DOHH2 (cell line): Measurements from ENCODE around the gene ST8SIA6.

Source experiments
- H3F3A ChIP-seq: fragments of 200-600 bp; sonication (generic), shearing (Covaris generic); 2 replicates; pipeline ENCODE4 v1.6.0; 2016; ENCODE audit warnings: antibody characterized with exemption, mild to moderate bottlenecking; ENCODE audit not compliant: control insufficient read depth, insufficient read depth
- H3K27ac ChIP-seq: fragments of 200-600 bp; sonication (generic); 2 replicates; pipeline ENCODE4 v1.5.1; 2014; ENCODE audit warnings: low read depth, mild to moderate bottlenecking, low read length, moderate library complexity
- H3K27me3 ChIP-seq: fragments of 200-600 bp; sonication (generic); 2 replicates; pipeline ENCODE4 v1.6.1; 2014; ENCODE audit warnings: mild to moderate bottlenecking, low read length, mixed read lengths; ENCODE audit not compliant: control insufficient read depth
- H3K36me3 ChIP-seq: fragments of 200-600 bp; sonication (generic); 2 replicates; pipeline ENCODE4 v1.6.1; 2014; ENCODE audit warnings: mild to moderate bottlenecking, low read length, moderate library complexity, mixed read lengths; ENCODE audit not compliant: control insufficient read depth
- H3K4me1 ChIP-seq: fragments of 200-600 bp; sonication (generic); 2 replicates; pipeline ENCODE4 v1.6.1; 2014; ENCODE audit warnings: mild to moderate bottlenecking, low read length, mixed read lengths; ENCODE audit not compliant: control insufficient read depth
- H3K4me2 ChIP-seq: fragments of 200-600 bp; sonication (generic); 2 replicates; pipeline ENCODE4 v1.6.0; 2014; ENCODE audit warnings: mild to moderate bottlenecking, low read length, moderate library complexity
- H3K4me3 ChIP-seq: fragments of 200-600 bp; sonication (generic); 2 replicates; pipeline ENCODE4 v1.5.1; 2014; ENCODE audit warnings: mild to moderate bottlenecking, low read length, mixed read lengths
- H3K79me2 ChIP-seq: fragments of 200-600 bp; sonication (generic); 2 replicates; pipeline ENCODE4 v1.6.1; 2014; ENCODE audit warnings: mild to moderate bottlenecking, low read length, mixed read lengths; ENCODE audit not compliant: control insufficient read depth
- H3K9me2 ChIP-seq: fragments of 200-600 bp; sonication (generic); replicated peaks from 2 replicates; pipeline ENCODE4 v1.6.1; 2014; ENCODE audit warnings: mild to moderate bottlenecking, low read length, mixed read lengths; ENCODE audit not compliant: control insufficient read depth
- H3K9me3 ChIP-seq: fragments of 200-600 bp; sonication (generic); 2 replicates; pipeline ENCODE4 v1.6.1; 2014; ENCODE audit warnings: antibody characterized with exemption, low read length, mixed read lengths; ENCODE audit not compliant: control insufficient read depth, insufficient read depth
- H4K20me1 ChIP-seq: fragments of 200-600 bp; sonication (generic); 2 replicates; pipeline ENCODE4 v1.6.0; 2014; ENCODE audit warnings: low read depth, mild to moderate bottlenecking, antibody characterized with exemption, low read length, moderate library complexity; ENCODE audit not compliant: control insufficient read depth, insufficient read depth
- EZH2phosphoT487 ChIP-seq: fragments of 200-600 bp; sonication (generic); IDR thresholded peaks from 2 replicates; pipeline ENCODE4 v1.6.1; 2017; ENCODE audit warnings: borderline replicate concordance, mild to moderate bottlenecking, antibody characterized with exemption, low read length, moderate library complexity, mixed read lengths
- TF ChIP-seq, protein P1 (sequence below): fragments of 200-600 bp; sonication (generic); IDR thresholded peaks from one replicate; pipeline ENCODE4 v1.5.1; 2014; ENCODE audit warnings: antibody characterized with exemption, mild to moderate bottlenecking, low read depth, low read length; ENCODE audit not compliant: poor library complexity, severe bottlenecking

The ST8SIA6 gene

DNA sequence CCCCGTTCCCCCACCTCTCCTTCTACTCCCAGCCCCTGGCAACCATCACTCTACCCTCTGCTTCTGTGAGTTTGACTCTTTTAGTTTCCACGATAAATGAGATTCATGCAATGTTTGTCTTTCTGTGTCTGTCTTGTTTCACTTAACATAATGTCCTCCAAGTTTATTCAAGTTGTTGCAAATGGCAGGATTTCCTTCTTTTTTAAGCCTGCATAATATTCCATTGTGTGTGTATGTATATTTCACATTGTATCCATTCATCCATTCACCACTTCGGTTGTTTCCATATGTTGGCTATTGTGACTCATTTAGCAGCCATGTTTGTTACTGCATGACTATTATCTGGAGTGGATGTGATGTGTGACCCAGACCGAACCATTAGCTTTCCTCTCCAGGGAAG lies 162.0 kb downstream of the ST8SIA6 start:
- Histone ChIP-seq H3K9me3 (no peaks in the 10 kb centered on the region), H3K9me2 (no peaks in the 10 kb centered on the region), H3F3A (no peaks in the 10 kb centered on the region), H3K27ac (no peak overlapping the region), H3K27me3 (no peaks in the 10 kb centered on the region), H3K4me2 (no peak overlapping the region), H3K36me3 (no peaks in the 10 kb centered on the region), H3K79me2 (no peaks in the 10 kb centered on the region), H3K4me3 (no peak overlapping the region), H3K4me1 (no peaks in the 10 kb centered on the region), H4K20me1 (no peaks in the 10 kb centered on the region)
- TF ChIP-seq EZH2phosphoT487: no peak
- TF ChIP-seq, protein P1, sequence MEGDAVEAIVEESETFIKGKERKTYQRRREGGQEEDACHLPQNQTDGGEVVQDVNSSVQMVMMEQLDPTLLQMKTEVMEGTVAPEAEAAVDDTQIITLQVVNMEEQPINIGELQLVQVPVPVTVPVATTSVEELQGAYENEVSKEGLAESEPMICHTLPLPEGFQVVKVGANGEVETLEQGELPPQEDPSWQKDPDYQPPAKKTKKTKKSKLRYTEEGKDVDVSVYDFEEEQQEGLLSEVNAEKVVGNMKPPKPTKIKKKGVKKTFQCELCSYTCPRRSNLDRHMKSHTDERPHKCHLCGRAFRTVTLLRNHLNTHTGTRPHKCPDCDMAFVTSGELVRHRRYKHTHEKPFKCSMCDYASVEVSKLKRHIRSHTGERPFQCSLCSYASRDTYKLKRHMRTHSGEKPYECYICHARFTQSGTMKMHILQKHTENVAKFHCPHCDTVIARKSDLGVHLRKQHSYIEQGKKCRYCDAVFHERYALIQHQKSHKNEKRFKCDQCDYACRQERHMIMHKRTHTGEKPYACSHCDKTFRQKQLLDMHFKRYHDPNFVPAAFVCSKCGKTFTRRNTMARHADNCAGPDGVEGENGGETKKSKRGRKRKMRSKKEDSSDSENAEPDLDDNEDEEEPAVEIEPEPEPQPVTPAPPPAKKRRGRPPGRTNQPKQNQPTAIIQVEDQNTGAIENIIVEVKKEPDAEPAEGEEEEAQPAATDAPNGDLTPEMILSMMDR: no peak

DNA sequence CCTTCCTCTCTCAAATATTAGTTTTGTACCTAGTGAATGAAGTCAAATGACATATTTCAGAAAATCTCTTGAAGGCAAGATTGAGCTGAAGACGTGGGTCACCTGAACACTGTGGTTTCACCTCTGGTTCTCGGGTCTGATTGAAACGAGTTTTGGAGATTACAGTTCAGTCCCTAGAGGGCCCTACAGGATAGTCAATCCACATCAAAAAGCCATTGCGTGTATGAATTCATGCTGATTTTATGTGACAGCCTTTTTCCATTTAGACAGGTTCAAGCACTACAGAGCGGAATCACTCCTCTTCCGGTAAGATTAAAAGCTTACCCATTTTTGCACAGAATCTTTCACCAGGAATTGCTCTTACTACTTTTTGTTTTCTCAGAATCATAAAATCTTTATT lies 164.2 kb downstream of the ST8SIA6 start:
- Histone ChIP-seq H3K9me3 (no peaks in the 10 kb centered on the region), H4K20me1 (no peaks in the 10 kb centered on the region), H3K4me1 (no peaks in the 10 kb centered on the region), H3K27ac (no peak overlapping the region), H3K36me3 (no peaks in the 10 kb centered on the region), H3K4me3 (no peak overlapping the region), H3F3A (no peaks in the 10 kb centered on the region), H3K4me2 (no peak overlapping the region), H3K79me2 (no peaks in the 10 kb centered on the region), H3K27me3 (no peaks in the 10 kb centered on the region), H3K9me2 (no peaks in the 10 kb centered on the region)
- TF ChIP-seq, protein P1: no peak
- TF ChIP-seq EZH2phosphoT487: no peak

DNA sequence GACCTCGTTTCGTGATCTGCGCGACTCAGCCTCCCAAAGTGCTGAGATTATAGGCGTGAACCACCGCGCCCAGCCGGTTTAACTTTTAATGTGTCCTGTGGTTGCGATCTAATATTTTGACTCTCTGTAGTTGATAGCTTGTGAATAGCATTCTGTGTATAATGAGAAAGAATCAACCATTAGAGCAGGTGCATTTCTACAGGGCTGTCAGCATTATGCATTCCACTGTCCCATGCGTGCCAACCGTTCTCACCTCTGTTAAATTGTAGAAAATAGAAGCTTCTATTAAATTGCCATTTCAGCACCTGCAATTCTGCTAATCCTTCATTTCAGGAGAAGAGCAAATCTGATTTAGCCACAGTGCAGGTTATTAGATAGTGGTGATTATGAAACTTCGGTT lies 164.6 kb downstream of the ST8SIA6 start:
- Histone ChIP-seq H4K20me1 (no peaks in the 10 kb centered on the region), H3K27ac (no peak overlapping the region), H3K27me3 (no peaks in the 10 kb centered on the region), H3K4me1 (no peaks in the 10 kb centered on the region), H3K36me3 (no peaks in the 10 kb centered on the region), H3K9me2 (no peaks in the 10 kb centered on the region), H3K4me2 (no peak overlapping the region), H3F3A (no peaks in the 10 kb centered on the region), H3K4me3 (no peak overlapping the region), H3K79me2 (no peaks in the 10 kb centered on the region), H3K9me3 (no peaks in the 10 kb centered on the region)
- no peak for TF ChIP-seq EZH2phosphoT487
- TF ChIP-seq, protein P1: no peak
